SK-N-MC (cell line): Measurements from ENCODE around the gene VDAC1.
"Not testable (repeated sequence)": the region's sequence is repeated elsewhere in the genome, so short reads cannot be mapped to it uniquely, and the experiment has no call there.

Experiments
- EZH2 ChIP-seq: fragments of 200-600 bp; sonication (generic); IDR thresholded peaks from one replicate; pipeline ENCODE4 v1.6.1; 2017; ENCODE audit warnings: antibody characterized with exemption
- FOXP2 ChIP-seq: optimal IDR thresholded peaks from 2 replicates; pipeline ENCODE3; 2011; ENCODE audit warnings: mild to moderate bottlenecking, moderate library complexity; ENCODE audit not compliant: insufficient read depth; ENCODE audit errors: extremely low read length, control extremely low read depth
- POLR2AphosphoS5 ChIP-seq: IDR thresholded peaks from 2 replicates; pipeline ENCODE4 v1.6.1; 2012; ENCODE audit warnings: mild to moderate bottlenecking, low read depth, low read length, borderline replicate concordance

- not testable (repeated sequence) for TF ChIP-seq POLR2AphosphoS5, EZH2, FOXP2
Observed at GRCh38 chr5:133975546-133975945, 29.2 kb downstream of the VDAC1 start.
